GM12878 (cell line): ENCODE measurements around the gene PCNX1. TPM values are rescaled to one million over a fixed set of nuclear protein-coding genes. Genes with fewer than 3 reads are reported as not detected.

Experiments used
- BMI1 ChIP-seq: fragments of 450-650 bp; IDR thresholded peaks from 2 replicates; pipeline ENCODE4 v1.6.1; 2016; ENCODE audit warnings: mild to moderate bottlenecking, moderate library complexity, borderline replicate concordance
- CBFB ChIP-seq: IDR thresholded peaks from 2 replicates; pipeline ENCODE4 v1.6.1; 2016; ENCODE audit warnings: antibody characterized with exemption, low read depth
- CBX3 ChIP-seq: fragments of 200-600 bp; sonication (generic); IDR thresholded peaks from 2 replicates; pipeline ENCODE4 v1.6.1; 2016; ENCODE audit warnings: low read depth, borderline replicate concordance
- CTCF ChIP-seq, 3 experiments: IDR thresholded peaks in 2 of 3; conservative IDR thresholded peaks in 1 of 3; 2 replicates each; pipeline ENCODE4 v1.5.1; 2011; ENCODE audit warnings: low read depth in 3 of 3, low read length in 3 of 3, mild to moderate bottlenecking in 3 of 3, control low read depth in 2 of 3, moderate library complexity in 2 of 3, inconsistent platforms in 1 of 3, mixed read lengths in 1 of 3; ENCODE audit not compliant: control insufficient read depth in 2 of 3, insufficient read depth in 1 of 3; ENCODE audit errors: extremely low read depth in 1 of 3
- EP300 ChIP-seq, 2 experiments: fragments of 150-350 bp in 1 of 2; IDR thresholded peaks; 2 replicates each; pipeline ENCODE4 v1.6.1; 2011 to 2012; ENCODE audit warnings: low read depth in 2 of 2, low read length in 2 of 2, borderline replicate concordance in 1 of 2, improper control_type of control experiment in 1 of 2, inconsistent platforms in 1 of 2; ENCODE audit not compliant: control insufficient read depth in 1 of 2
- GATAD2B ChIP-seq: fragments of 450-650 bp; conservative IDR thresholded peaks from 2 replicates; pipeline ENCODE4 v1.6.1; 2017; ENCODE audit warnings: low read depth, mild to moderate bottlenecking, moderate library complexity
- MYB ChIP-seq: fragments of 150-350 bp; IDR thresholded peaks from 2 replicates; pipeline ENCODE4 v1.6.1; 2014; ENCODE audit warnings: mild to moderate bottlenecking, low read depth, low read length, borderline replicate concordance
- NRF1 ChIP-seq: conservative IDR thresholded peaks from 2 replicates; pipeline ENCODE4 v1.6.1; 2011; ENCODE audit warnings: mild to moderate bottlenecking, low read depth, low read length, improper control_type of control experiment
- PKNOX1 ChIP-seq: fragments of 450-650 bp; IDR thresholded peaks from 2 replicates; pipeline ENCODE4 v1.6.1; 2016; ENCODE audit warnings: mild to moderate bottlenecking
- POLR2AphosphoS2 ChIP-seq: IDR thresholded peaks from 2 replicates; pipeline ENCODE4 v1.6.1; 2011; ENCODE audit warnings: low read depth, mild to moderate bottlenecking, low read length, improper control_type of control experiment, moderate library complexity
- REST ChIP-seq: IDR thresholded peaks from 2 replicates; pipeline ENCODE4 v1.6.1; 2012; ENCODE audit warnings: mild to moderate bottlenecking, low read depth, low read length
- SMAD1 ChIP-seq: fragments of 450-650 bp; IDR thresholded peaks from 2 replicates; pipeline ENCODE4 v1.6.1; 2018; ENCODE audit warnings: mild to moderate bottlenecking, low read depth; ENCODE audit not compliant: partially characterized antibody
- SP1 ChIP-seq: IDR thresholded peaks from one replicate; pipeline ENCODE4 v1.6.1; 2011; ENCODE audit warnings: low read depth, low read length
- TCF3 ChIP-seq: IDR thresholded peaks from 2 replicates; pipeline ENCODE4 v1.6.1; 2012; ENCODE audit warnings: low read depth, mild to moderate bottlenecking, low read length, borderline replicate concordance; ENCODE audit not compliant: insufficient read depth
- TCF7 ChIP-seq: IDR thresholded peaks from 2 replicates; pipeline ENCODE4 v1.6.1; 2014; ENCODE audit warnings: antibody characterized with exemption, borderline replicate concordance
- YBX1 ChIP-seq: fragments of 450-650 bp; IDR thresholded peaks from 2 replicates; pipeline ENCODE4 v1.6.1; 2016; ENCODE audit warnings: antibody characterized with exemption
- ZBTB11 ChIP-seq: fragments of 450-650 bp; formaldehyde crosslinking; IDR thresholded peaks from 2 replicates; pipeline ENCODE4 v1.5.0; 2022; ENCODE audit warnings: mild to moderate bottlenecking, missing genetic modification characterization
- ZNF217 ChIP-seq: fragments of 450-650 bp; IDR thresholded peaks from 2 replicates; pipeline ENCODE4 v1.6.1; 2017; ENCODE audit warnings: antibody characterized with exemption, mild to moderate bottlenecking
- polyA plus RNA-seq, 11 experiments: library from polyadenylated mRNA; depleted of rRNA in 4 of 11; unstranded in 6 of 11; stranded (reverse) in 5 of 11; fragments of >200 nt; fragmentation: Nextera tagmentation in 4 of 11; fragmentation: Illumina TruSeq in 1 of 11; extraction: Ambion mirVana in 4 of 11; extraction: Trizol in 1 of 11; gene quantifications; 1 replicate in 1 of 11; 2 replicates in 10 of 11; pipeline versions ENCODE4 v1.2.1 to v1.2.3, GENCODE V29; 2011 to 2016; ENCODE audit warnings: inconsistent platforms in 2 of 11, missing spikeins in 2 of 11, low read depth in 1 of 11
- total RNA-seq, 4 experiments: library from RNA; depleted of rRNA in 3 of 4; stranded (reverse); fragments of >200 nt in 3 of 4; fragmentation: Illumina TruSeq in 1 of 4; extraction: Trizol in 1 of 4; gene quantifications; 2 replicates each; pipeline versions ENCODE4 v1.2.1 to v1.2.3, GENCODE V29; 2013 to 2021

The PCNX1 gene
- total and polyA plus RNA-seq, 10 of the 15 experiments (the other 5 are each of a cell fraction or from before 2014, with no cell fraction given), result 4.6 to 53.9 (median 20.5) TPM

- TF ChIP-seq CTCF (IDR thresholded peaks at IDR 0.05 in 2 of 3, conservative IDR thresholded peaks at IDR 0.05 in 1 of 3; ENCODE audit: control insufficient read depth in 2 of 3, extremely low read depth in 1 of 3, insufficient read depth in 1 of 3, low read depth in 3 of 3, low read length in 3 of 3), result peak; percentile 77 to 89 (median 77); a peak in 5 of 6 replicates
- TF ChIP-seq MYB, result no peak
- no peak for TF ChIP-seq REST
- no peak for TF ChIP-seq ZBTB11 (CRISPR knock-in tag)
- no peak for TF ChIP-seq BMI1
- peak; percentile 32 for TF ChIP-seq SP1
- TF ChIP-seq ZNF217, result peak; percentile 74; the same call in 1 of the 2 replicates
- TF ChIP-seq GATAD2B, result peak; percentile 70
- TF ChIP-seq PKNOX1, result no peak
- no peak for TF ChIP-seq SMAD1
- TF ChIP-seq EP300 (IDR thresholded peaks at IDR 0.05; ENCODE audit: borderline replicate concordance in 1 of 2, control insufficient read depth in 1 of 2, low read depth in 2 of 2, low read length in 2 of 2), result no peak; a peak in 1 of 4 replicates
- no peak for TF ChIP-seq TCF7
- TF ChIP-seq TCF3, result 0 out of 2 replicates have a peak, but pooled peaks have one; percentile 41
- TF ChIP-seq CBFB, result 0 out of 2 replicates have a peak, but pooled peaks have one; percentile 20
- TF ChIP-seq POLR2AphosphoS2, result no peak
- TF ChIP-seq NRF1, result no peak
- TF ChIP-seq YBX1, result no peak
- no peak for TF ChIP-seq CBX3
Observed at GRCh38 chr14:70907176-70907995, at the start of gene PCNX1 (continued).
